Lower lobe of right lung (tissue), 2 donors: ENCODE results near the gene KRT36. TPM values are rescaled to one million over a fixed set of nuclear protein-coding genes. Genes with fewer than 3 reads are reported as not detected.
A peak's percentile ranks its signal among the peaks of the same experiment; 100 is the strongest.

ENCODE experiments used
- ATAC-seq, 2 donors: fragments of 200-7000 bp; cut with Tn5 transposase; one replicate each; pipeline ENCODE4 v1.9.1; 2020 to 2022; ENCODE audit warnings: mild to moderate bottlenecking in 2 of 2, moderate library complexity in 2 of 2
- DNase-seq: peaks from one replicate; pipeline ENCODE4 v3.0.0-alpha.2; 2020
- H3K27ac ChIP-seq: fragments of 200-600 bp; one replicate; pipeline ENCODE4 v1.8.0; 2022
- H3K27me3 ChIP-seq: fragments of 200-600 bp; one replicate; pipeline ENCODE4 v1.8.0; 2022; ENCODE audit warnings: low read depth
- H3K36me3 ChIP-seq: fragments of 200-600 bp; one replicate; pipeline ENCODE4 v1.8.0; 2022; ENCODE audit warnings: mild to moderate bottlenecking
- H3K4me1 ChIP-seq: fragments of 200-600 bp; one replicate; pipeline ENCODE4 v1.8.0; 2022
- H3K4me3 ChIP-seq: fragments of 200-600 bp; one replicate; pipeline ENCODE4 v1.8.0; 2022; ENCODE audit warnings: mild to moderate bottlenecking
- H3K9me3 ChIP-seq: fragments of 200-600 bp; one replicate; pipeline ENCODE4 v1.8.0; 2022
- intact Hi-C: fragments of 100-400 bp; cut with DNase I; formaldehyde crosslinking; loops from one replicate; pipeline ENCODE4 v1.11.0; 2022
- total RNA-seq: library from RNA; stranded (reverse); fragmentation: NEBNext Ultra II Directional; extraction: Animal tissue kit (Norgen Biotek cat#: 25700); gene quantifications from one replicate; pipeline ENCODE4 v1.2.1, GENCODE V29; 2021
- TF ChIP-seq, protein P1 (sequence below): fragments of 200-600 bp; IDR thresholded peaks from one replicate; pipeline ENCODE4 v1.8.0; 2022; ENCODE audit warnings: antibody characterized with exemption, mild to moderate bottlenecking
- donor health status: DM: no; HTN: yes; CAD: no; lungs with severe emphysema.

The KRT36 gene
- total RNA-seq, 1 donor from 2014 or later: not detected

GRCh38 chr17:41504246-41504977 lies 14.7 kb upstream of the KRT36 start:
- no peak for ATAC-seq
- Histone ChIP-seq H3K27me3 (no peaks in the 10 kb centered on the region), H3K4me1 (no peaks in the 10 kb centered on the region), H3K27ac (no peak overlapping the region), H3K36me3 (no peaks in the 10 kb centered on the region), H3K9me3 (no peaks in the 10 kb centered on the region), H3K4me3 (no peak overlapping the region)
- TF ChIP-seq, protein P1, sequence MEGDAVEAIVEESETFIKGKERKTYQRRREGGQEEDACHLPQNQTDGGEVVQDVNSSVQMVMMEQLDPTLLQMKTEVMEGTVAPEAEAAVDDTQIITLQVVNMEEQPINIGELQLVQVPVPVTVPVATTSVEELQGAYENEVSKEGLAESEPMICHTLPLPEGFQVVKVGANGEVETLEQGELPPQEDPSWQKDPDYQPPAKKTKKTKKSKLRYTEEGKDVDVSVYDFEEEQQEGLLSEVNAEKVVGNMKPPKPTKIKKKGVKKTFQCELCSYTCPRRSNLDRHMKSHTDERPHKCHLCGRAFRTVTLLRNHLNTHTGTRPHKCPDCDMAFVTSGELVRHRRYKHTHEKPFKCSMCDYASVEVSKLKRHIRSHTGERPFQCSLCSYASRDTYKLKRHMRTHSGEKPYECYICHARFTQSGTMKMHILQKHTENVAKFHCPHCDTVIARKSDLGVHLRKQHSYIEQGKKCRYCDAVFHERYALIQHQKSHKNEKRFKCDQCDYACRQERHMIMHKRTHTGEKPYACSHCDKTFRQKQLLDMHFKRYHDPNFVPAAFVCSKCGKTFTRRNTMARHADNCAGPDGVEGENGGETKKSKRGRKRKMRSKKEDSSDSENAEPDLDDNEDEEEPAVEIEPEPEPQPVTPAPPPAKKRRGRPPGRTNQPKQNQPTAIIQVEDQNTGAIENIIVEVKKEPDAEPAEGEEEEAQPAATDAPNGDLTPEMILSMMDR: no peak
- no peak for DNase-seq
- intact Hi-C loops: no loop called here

- H3K4me1 ChIP-seq: peaks cover 1% of the 10 kb centered on the region
- H3K4me3 ChIP-seq: no peak overlapping the region
- DNase-seq (no peak), ATAC-seq (no peak)
- no peaks in the 10 kb centered on the region for H3K9me3 ChIP-seq
- TF ChIP-seq, protein P1: no peak
- intact Hi-C loops: no loop called here
- no peaks in the 10 kb centered on the region for H3K36me3 ChIP-seq
- H3K27ac ChIP-seq: no peak overlapping the region
- H3K27me3 ChIP-seq: no peaks in the 10 kb centered on the region
Measured at GRCh38 chr17:41503202-41503601, 13.5 kb upstream of the KRT36 start.

GRCh38 chr17:41500131-41500911 lies 10.6 kb upstream of the KRT36 start:
- H3K27ac ChIP-seq: no peak overlapping the region
- no peak for ATAC-seq

DNA sequence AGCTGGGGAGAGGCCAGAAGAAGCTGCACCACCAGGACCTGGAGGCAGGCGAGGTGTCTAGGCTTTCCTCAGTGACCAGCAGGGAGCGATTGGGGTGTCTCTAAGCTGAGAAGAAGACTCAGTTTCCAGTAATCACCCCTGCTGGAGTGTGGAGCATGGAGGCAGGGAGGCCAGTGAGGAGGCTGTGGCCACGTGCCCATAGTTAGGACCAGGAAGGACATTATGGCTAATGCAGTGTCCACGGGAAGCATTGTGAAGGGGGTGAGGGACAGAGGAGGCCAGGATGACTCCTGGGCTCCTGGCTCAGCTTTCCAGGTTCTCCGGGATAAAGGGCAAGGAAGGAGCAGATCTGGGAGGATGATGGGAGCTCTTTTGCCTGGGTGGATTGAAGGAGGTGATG lies 10.0 kb upstream of the KRT36 start:
- no peak for DNase-seq
- intact Hi-C loops: no loop called here
- no peaks in the 10 kb centered on the region for H3K9me3 ChIP-seq
- peaks cover 9% of the 10 kb centered on the region for H3K4me1 ChIP-seq
- no peaks in the 10 kb centered on the region for H3K36me3 ChIP-seq
- TF ChIP-seq, protein P1: no peak
- no peaks in the 10 kb centered on the region for H3K27me3 ChIP-seq
- H3K27ac ChIP-seq: no peak overlapping the region
- ATAC-seq: no peak
- H3K4me3 ChIP-seq: no peak overlapping the region

More at GRCh38 chr17:41500131-41500911, 10.6 kb upstream of the KRT36 start:
- H3K4me3 ChIP-seq: no peak overlapping the region
- H3K4me1 ChIP-seq: peaks cover 9% of the 10 kb centered on the region
- intact Hi-C loops: no loop called here
- DNase-seq: no peak
- H3K27me3 ChIP-seq: no peaks in the 10 kb centered on the region
- H3K36me3 ChIP-seq: no peaks in the 10 kb centered on the region
- TF ChIP-seq, protein P1: no peak
- no peaks in the 10 kb centered on the region for H3K9me3 ChIP-seq

DNA sequence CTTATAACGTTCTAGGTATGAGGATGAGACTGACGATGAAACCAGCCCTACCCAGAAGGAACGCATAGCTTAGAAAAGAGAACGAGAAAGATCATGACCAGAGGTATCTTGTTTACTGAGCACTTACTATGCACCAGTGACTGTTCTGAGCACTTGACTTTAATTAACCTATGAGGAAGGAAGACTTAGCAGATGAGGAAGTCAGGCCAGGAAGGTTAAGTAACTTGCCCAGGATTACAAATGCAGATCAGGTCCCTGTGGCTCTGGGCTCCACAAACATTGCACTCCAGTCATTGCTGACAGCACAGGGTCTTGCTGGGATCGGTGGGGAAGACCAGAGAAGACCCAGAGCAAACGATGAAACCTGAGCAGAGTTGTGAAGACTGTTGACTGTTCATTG lies 8.6 kb upstream of the KRT36 start:
- no peaks in the 10 kb centered on the region for H3K36me3 ChIP-seq
- peaks cover 11% of the 10 kb centered on the region for H3K4me1 ChIP-seq
- H3K9me3 ChIP-seq: no peaks in the 10 kb centered on the region
- TF ChIP-seq, protein P1: no peak
- peak; percentile 42 to 55 for ATAC-seq
- no peaks in the 10 kb centered on the region for H3K27me3 ChIP-seq
- DNase-seq: no peak
- intact Hi-C loops: no loop called here
- H3K27ac ChIP-seq: peak overlapping the region; percentile 67
- no peak overlapping the region for H3K4me3 ChIP-seq
